ENCODE results near the gene PITPNC1. TPM values are rescaled to one million over a fixed set of nuclear protein-coding genes. Genes with fewer than 3 reads are reported as not detected.

Gene PITPNC1
- total RNA-seq, 4 donors from 2014 or later = 14.1 to 35.5 (median 31.8) TPM

DNA sequence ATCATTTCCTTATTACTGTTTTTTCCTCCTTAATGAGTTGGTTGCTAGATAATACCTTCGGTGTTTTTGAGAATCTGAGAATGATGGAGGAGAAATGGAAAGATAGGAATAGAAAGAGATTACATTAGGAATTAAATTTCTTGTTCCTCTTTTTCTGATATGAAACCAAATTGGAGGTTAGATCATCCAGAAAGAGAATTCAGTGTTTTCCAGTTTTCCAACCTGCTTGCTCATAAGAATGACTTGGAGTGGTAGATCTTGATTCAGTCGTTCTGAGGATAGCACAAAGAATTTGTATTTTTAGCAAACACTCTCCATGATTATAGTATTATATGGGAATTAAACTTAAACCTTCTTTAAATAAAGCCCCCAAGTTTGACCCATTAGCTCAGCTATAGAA, 35.9 kb downstream of the PITPNC1 start:
- Histone ChIP-seq H3K9me3 (no peaks in the 10 kb centered on the region), H3K4me1 (peaks cover 4 to 25% (median 19%) of the 10 kb centered on the region in 4 donors), H3K36me3 (no peaks in the 10 kb centered on the region), H3K4me3 (no peak overlapping the region), H3K27me3 (no peaks in the 10 kb centered on the region), H3K27ac (replicated peaks in 1 of 4) (no peak overlapping the region)
- TF ChIP-seq, protein P1, sequence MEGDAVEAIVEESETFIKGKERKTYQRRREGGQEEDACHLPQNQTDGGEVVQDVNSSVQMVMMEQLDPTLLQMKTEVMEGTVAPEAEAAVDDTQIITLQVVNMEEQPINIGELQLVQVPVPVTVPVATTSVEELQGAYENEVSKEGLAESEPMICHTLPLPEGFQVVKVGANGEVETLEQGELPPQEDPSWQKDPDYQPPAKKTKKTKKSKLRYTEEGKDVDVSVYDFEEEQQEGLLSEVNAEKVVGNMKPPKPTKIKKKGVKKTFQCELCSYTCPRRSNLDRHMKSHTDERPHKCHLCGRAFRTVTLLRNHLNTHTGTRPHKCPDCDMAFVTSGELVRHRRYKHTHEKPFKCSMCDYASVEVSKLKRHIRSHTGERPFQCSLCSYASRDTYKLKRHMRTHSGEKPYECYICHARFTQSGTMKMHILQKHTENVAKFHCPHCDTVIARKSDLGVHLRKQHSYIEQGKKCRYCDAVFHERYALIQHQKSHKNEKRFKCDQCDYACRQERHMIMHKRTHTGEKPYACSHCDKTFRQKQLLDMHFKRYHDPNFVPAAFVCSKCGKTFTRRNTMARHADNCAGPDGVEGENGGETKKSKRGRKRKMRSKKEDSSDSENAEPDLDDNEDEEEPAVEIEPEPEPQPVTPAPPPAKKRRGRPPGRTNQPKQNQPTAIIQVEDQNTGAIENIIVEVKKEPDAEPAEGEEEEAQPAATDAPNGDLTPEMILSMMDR (IDR thresholded peaks at IDR 0.05) = no peak
- no peak for TF ChIP-seq EP300 (IDR thresholded peaks at IDR 0.05)
- TF ChIP-seq POLR2A (IDR thresholded peaks at IDR 0.05; ENCODE audit: low read depth) = no peak
- no peak for TF ChIP-seq POLR2AphosphoS5 (IDR thresholded peaks at IDR 0.05)
- WGBS = 71% methylated on average over 2 of the region's 2 CpGs
- DNase-seq (ENCODE audit: extremely low spot score) = no peak
- intact Hi-C loops (cut with DNase I) = no loop called here

DNA sequence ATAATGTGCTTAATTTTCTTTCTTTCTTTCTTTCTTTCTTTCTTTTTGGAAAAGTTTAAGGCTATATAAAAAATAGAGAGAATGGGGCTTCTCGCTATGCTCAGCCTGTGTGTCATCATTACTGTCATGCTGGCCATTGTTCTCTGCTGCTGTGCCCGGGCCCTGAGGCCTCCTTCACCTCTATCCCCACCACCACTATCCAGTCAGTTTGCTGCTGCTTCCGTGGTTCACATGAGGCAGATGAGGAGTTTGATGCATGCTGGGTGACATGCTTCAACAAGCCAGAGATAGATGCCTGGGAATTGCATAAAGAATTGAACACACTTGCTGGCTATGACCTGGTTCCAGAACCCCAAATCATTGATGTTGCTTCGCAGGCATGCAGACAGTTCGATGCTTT, 36.3 kb downstream of the PITPNC1 start:
- DNase-seq (ENCODE audit: extremely low spot score) = no peak
- H3K36me3 ChIP-seq = no peaks in the 10 kb centered on the region
- no peak for TF ChIP-seq POLR2AphosphoS5 (IDR thresholded peaks at IDR 0.05)
- TF ChIP-seq, protein P1 (IDR thresholded peaks at IDR 0.05) = no peak
- no peak for TF ChIP-seq EP300 (IDR thresholded peaks at IDR 0.05)
- no peak for TF ChIP-seq POLR2A (IDR thresholded peaks at IDR 0.05; ENCODE audit: low read depth)
- H3K27me3 ChIP-seq = no peaks in the 10 kb centered on the region
- H3K4me1 ChIP-seq = peaks cover 4 to 25% (median 19%) of the 10 kb centered on the region in 4 donors
- 98% methylated on average over 5 of the region's 5 CpGs for WGBS
- H3K4me3 ChIP-seq = no peak overlapping the region
- no peaks in the 10 kb centered on the region for H3K9me3 ChIP-seq
- intact Hi-C loops (cut with DNase I) = no loop called here
- H3K27ac ChIP-seq (replicated peaks in 1 of 4) = no peak overlapping the region

DNA sequence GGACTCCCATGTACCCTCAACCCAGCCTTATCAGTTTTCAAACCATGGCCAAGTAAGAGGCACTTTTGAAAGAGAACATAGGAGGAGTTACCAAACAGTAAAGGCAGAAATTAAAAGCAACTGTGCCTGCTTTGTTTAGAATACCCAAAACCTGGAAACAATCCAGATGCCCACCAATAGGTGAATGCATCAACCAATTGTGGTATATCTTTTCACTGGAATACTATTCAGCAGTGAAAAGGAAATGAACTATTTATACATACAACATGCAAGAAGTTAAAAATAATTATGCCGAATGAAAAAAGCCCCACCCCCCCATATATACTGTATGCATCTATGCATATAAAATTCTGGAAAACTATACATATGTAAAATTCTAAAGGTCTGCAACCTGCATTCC, 37.0 kb downstream of the PITPNC1 start:
- WGBS = 100% methylated on average over 1 of the region's 1 CpG
- no peak for DNase-seq (ENCODE audit: extremely low spot score)
- H3K27me3 ChIP-seq = no peaks in the 10 kb centered on the region
- H3K9me3 ChIP-seq = no peaks in the 10 kb centered on the region
- H3K4me1 ChIP-seq = peaks cover 4 to 25% (median 19%) of the 10 kb centered on the region in 4 donors
- intact Hi-C loops (cut with DNase I) = no loop called here
- TF ChIP-seq EP300 (IDR thresholded peaks at IDR 0.05) = no peak
- no peak for TF ChIP-seq POLR2A (IDR thresholded peaks at IDR 0.05; ENCODE audit: low read depth)
- no peak for TF ChIP-seq POLR2AphosphoS5 (IDR thresholded peaks at IDR 0.05)
- TF ChIP-seq, protein P1 (IDR thresholded peaks at IDR 0.05) = no peak
- no peak overlapping the region for H3K27ac ChIP-seq (replicated peaks in 1 of 4)
- no peak overlapping the region for H3K4me3 ChIP-seq
- no peaks in the 10 kb centered on the region for H3K36me3 ChIP-seq

DNA sequence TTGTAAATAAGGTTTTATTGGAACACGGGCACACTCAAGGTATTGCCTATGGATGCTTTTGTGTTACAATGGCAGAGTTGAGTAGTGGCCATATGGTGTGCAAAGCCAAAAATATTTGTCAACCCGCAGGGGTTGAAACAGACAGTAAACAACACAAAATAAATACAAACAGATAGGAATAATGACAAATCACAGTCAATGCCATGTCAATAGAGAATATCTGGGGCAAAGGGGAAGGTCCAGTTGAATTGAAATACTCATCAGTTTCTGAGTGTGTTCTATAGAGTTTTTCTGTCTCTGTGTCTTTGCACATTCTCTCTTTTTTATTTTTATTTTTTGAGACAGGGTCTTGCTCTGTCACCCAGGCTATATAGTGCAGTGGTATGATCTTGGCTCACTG, 37.5 kb downstream of the PITPNC1 start:
- Histone ChIP-seq H3K27ac (replicated peaks in 1 of 4) (no peak overlapping the region), H3K9me3 (no peaks in the 10 kb centered on the region), H3K36me3 (no peaks in the 10 kb centered on the region), H3K4me1 (peaks cover 4 to 25% (median 19%) of the 10 kb centered on the region in 4 donors), H3K27me3 (no peaks in the 10 kb centered on the region), H3K4me3 (no peak overlapping the region)
- DNase-seq (ENCODE audit: extremely low spot score) = no peak
- intact Hi-C loops (cut with DNase I) = no loop called here
- WGBS = 100% methylated on average over 2 of the region's 2 CpGs
- TF ChIP-seq EP300 (IDR thresholded peaks at IDR 0.05) = no peak
- TF ChIP-seq POLR2A (IDR thresholded peaks at IDR 0.05; ENCODE audit: low read depth) = no peak
- no peak for TF ChIP-seq POLR2AphosphoS5 (IDR thresholded peaks at IDR 0.05)
- TF ChIP-seq, protein P1 (IDR thresholded peaks at IDR 0.05) = no peak

DNA sequence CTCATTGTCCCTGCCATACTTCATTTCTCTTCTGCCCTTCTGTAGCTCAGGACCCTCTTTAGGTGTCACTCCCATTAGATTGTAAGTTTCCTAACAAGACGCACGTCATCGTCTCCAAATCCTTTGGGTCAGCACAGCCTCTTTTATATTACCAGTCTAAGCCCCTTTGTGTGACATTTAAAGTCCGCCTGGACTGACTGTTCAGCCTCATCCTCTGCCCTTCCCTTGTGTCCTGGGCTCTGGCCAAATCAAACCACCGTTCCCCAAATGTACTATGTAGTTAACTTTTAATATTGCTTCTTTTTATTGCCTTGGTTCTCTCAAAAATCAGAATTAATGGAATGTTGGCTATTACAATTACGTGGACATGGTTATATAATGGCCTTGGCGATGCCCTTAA, 38.2 kb downstream of the PITPNC1 start:
- peaks cover 5 to 25% (median 20%) of the 10 kb centered on the region in 4 donors for H3K4me1 ChIP-seq
- no peak overlapping the region for H3K27ac ChIP-seq (replicated peaks in 1 of 4)
- no peak for TF ChIP-seq EP300 (IDR thresholded peaks at IDR 0.05)
- TF ChIP-seq, protein P1 (IDR thresholded peaks at IDR 0.05) = no peak
- no peak for TF ChIP-seq POLR2AphosphoS5 (IDR thresholded peaks at IDR 0.05)
- no peak for TF ChIP-seq POLR2A (IDR thresholded peaks at IDR 0.05; ENCODE audit: low read depth)
- H3K36me3 ChIP-seq = no peaks in the 10 kb centered on the region
- intact Hi-C loops (cut with DNase I) = no loop called here
- H3K4me3 ChIP-seq = no peak overlapping the region
- 92% methylated on average over 7 of the region's 7 CpGs for WGBS
- no peaks in the 10 kb centered on the region for H3K9me3 ChIP-seq
- H3K27me3 ChIP-seq = no peaks in the 10 kb centered on the region
- DNase-seq (ENCODE audit: extremely low spot score) = no peak

Measured in esophagus muscularis mucosa (tissue), 4 donors.